Ascending aorta (tissue), 2 donors: Measurements from ENCODE around the gene ABCD3. TPM values are rescaled to one million over a fixed set of nuclear protein-coding genes. Genes with fewer than 3 reads are reported as not detected.

Experiments used
- DNase-seq, 2 donors: peaks; one replicate each; pipeline ENCODE4 v3.0.0-alpha.2; 2019; ENCODE audit warnings: low spot score in 2 of 2
- H3K27ac ChIP-seq, 2 donors: fragments of 200-600 bp; sonication (generic); one replicate each; pipeline ENCODE4 v1.5.1; 2016 to 2017; ENCODE audit warnings: mild to moderate bottlenecking in 1 of 2
- H3K27me3 ChIP-seq: fragments of 200-600 bp; sonication (generic); one replicate; pipeline ENCODE4 v1.5.1; 2017
- H3K36me3 ChIP-seq, 2 donors: fragments of 200-600 bp; sonication (generic); one replicate each; pipeline ENCODE4 v1.5.1; 2016
- H3K4me1 ChIP-seq, 2 donors: fragments of 200-600 bp; sonication (generic); one replicate each; pipeline ENCODE4 v1.5.1; 2016 to 2017; ENCODE audit warnings: mild to moderate bottlenecking in 1 of 2
- H3K4me3 ChIP-seq, 2 donors: fragments of 200-600 bp; sonication (generic); one replicate each; pipeline ENCODE4 v1.5.1; 2016 to 2017; ENCODE audit warnings: mild to moderate bottlenecking in 1 of 2
- H3K9me3 ChIP-seq, 2 donors: fragments of 200-600 bp; sonication (generic); one replicate each; pipeline ENCODE4 v1.5.1; 2016
- CTCF ChIP-seq, 3 experiments: fragments of 200-600 bp in 2 of 3; fragments of 450-650 bp in 1 of 3; sonication (generic) in 2 of 3; IDR thresholded peaks; one replicate each; pipeline ENCODE4 v1.5.1; 2016 to 2019; ENCODE audit warnings: antibody characterized with exemption in 3 of 3, mild to moderate bottlenecking in 1 of 3, moderate library complexity in 1 of 3
- intact Hi-C: fragments of 100-400 bp; cut with DNase I; formaldehyde crosslinking; loops from one replicate; pipeline ENCODE4 v1.15.1; 2023
- total RNA-seq: library from RNA; depleted of rRNA; stranded (reverse); fragments of >200 nt; gene quantifications from one replicate; pipeline ENCODE4 v1.1.0, GENCODE V29; 2016

ABCD3 gene
- total RNA-seq, 1 donor from 2014 or later: 8.8 TPM

- no peaks in the 10 kb centered on the region for H3K4me1 ChIP-seq
- H3K27me3 ChIP-seq: no peaks in the 10 kb centered on the region
- no peak overlapping the region for H3K27ac ChIP-seq
- H3K4me3 ChIP-seq: no peak overlapping the region
- TF ChIP-seq CTCF (IDR thresholded peaks at IDR 0.05): no peak
- no peaks in the 10 kb centered on the region for H3K9me3 ChIP-seq
- intact Hi-C loops: no loop called here
- no peak for DNase-seq
- no peaks in the 10 kb centered on the region for H3K36me3 ChIP-seq
These were observed 33.5 kb upstream of the ABCD3 start for GRCh38 chr1:94384485-94385265.

DNA sequence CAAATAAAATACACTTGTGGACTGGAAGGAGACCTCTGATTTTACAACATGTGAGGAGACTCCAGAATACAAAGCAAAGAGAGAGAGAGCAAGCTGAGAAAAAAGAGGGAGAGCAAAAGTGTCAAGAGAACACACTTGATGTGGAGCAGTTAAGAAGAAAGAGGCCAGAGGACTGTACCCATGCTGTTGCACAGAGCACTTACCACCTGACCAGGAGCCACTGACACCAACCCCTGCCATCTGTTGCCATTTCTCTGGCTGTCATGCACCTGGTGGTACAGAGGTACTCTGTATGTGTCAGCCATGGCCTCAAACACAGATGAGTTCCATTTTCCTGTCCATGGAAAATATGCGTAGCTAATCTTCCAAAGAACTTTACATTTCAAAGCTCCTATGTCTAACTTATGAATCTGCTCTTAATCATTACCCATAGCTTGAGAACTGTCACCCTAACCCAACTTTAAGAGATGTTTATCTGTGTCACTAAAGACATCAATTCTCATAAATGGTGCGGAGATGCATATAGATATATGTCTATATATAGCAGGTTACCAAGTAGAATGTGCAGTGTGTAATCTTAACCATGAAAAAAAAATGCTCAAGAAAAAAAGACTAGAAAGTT, 32.8 kb upstream of the ABCD3 start:
- Histone ChIP-seq H3K27ac (no peak overlapping the region), H3K4me1 (no peaks in the 10 kb centered on the region)
- no peak for TF ChIP-seq CTCF (IDR thresholded peaks at IDR 0.05)

DNA sequence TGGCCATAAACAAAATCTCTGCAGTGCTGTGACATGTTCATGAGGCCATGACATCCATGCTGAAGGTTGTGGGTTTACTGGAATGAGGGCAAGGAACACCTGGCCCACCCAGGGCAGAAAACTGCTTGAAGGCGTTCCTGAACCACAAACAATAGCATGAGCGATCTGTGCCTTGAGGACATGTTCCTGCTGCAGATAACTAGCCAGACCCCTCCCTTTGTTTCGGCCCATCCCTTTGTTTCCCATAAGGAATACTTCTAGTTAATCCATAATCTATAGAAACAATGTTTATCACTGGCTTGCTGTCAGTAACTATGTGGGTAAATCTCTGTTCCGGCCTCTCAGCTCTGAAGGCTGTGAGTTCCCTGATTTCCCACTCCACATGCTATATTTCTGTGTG, 28.9 kb upstream of the ABCD3 start:
- intact Hi-C loops: no loop called here
- H3K27ac ChIP-seq: no peak overlapping the region
- H3K4me3 ChIP-seq: no peak overlapping the region
- no peak for TF ChIP-seq CTCF (IDR thresholded peaks at IDR 0.05)
- no peaks in the 10 kb centered on the region for H3K4me1 ChIP-seq
- H3K36me3 ChIP-seq: no peaks in the 10 kb centered on the region
- DNase-seq: no peak
- no peaks in the 10 kb centered on the region for H3K9me3 ChIP-seq
- H3K27me3 ChIP-seq: no peaks in the 10 kb centered on the region

More for the DNA sequence above, 32.8 kb upstream of the ABCD3 start:
- no peaks in the 10 kb centered on the region for H3K27me3 ChIP-seq
- H3K9me3 ChIP-seq: no peaks in the 10 kb centered on the region
- intact Hi-C loops: no loop called here
- no peaks in the 10 kb centered on the region for H3K36me3 ChIP-seq
- no peak for DNase-seq
- H3K4me3 ChIP-seq: no peak overlapping the region

DNA sequence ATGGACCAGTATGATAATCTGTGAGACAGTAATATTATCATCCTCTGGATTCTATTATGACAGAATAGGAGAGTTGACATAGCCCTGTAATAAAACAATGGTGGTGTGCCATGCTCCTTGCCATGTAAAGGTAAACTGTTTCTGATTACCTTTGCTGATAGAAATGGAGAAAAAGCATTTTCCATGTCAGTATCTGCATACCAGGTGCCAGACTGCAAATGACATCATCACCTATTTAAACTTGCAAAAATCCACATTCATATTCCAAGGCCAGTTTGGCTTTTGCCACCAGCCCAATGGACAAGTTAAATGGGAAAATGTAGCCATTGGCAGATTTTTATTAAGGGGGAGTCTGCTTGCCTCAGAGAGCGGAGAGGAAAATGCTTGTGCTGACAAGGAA, 23.9 kb upstream of the ABCD3 start:
- no peak for TF ChIP-seq CTCF (IDR thresholded peaks at IDR 0.05)
- H3K36me3 ChIP-seq: no peaks in the 10 kb centered on the region
- no peak overlapping the region for H3K27ac ChIP-seq
- intact Hi-C loops: no loop called here
- no peak for DNase-seq
- H3K4me3 ChIP-seq: no peak overlapping the region
- H3K4me1 ChIP-seq: no peaks in the 10 kb centered on the region
- H3K27me3 ChIP-seq: no peaks in the 10 kb centered on the region
- no peaks in the 10 kb centered on the region for H3K9me3 ChIP-seq

GRCh38 chr1:94395231-94395630, 23.0 kb upstream of the ABCD3 start:
- Histone ChIP-seq H3K27ac (no peak overlapping the region), H3K9me3 (no peaks in the 10 kb centered on the region), H3K4me1 (no peaks in the 10 kb centered on the region), H3K27me3 (no peaks in the 10 kb centered on the region), H3K36me3 (no peaks in the 10 kb centered on the region), H3K4me3 (no peak overlapping the region)
- no peak for TF ChIP-seq CTCF (IDR thresholded peaks at IDR 0.05)
- intact Hi-C loops: no loop called here
- no peak for DNase-seq
